ENCODE measurements around the gene KLF16.

The KLF16 gene

DNA sequence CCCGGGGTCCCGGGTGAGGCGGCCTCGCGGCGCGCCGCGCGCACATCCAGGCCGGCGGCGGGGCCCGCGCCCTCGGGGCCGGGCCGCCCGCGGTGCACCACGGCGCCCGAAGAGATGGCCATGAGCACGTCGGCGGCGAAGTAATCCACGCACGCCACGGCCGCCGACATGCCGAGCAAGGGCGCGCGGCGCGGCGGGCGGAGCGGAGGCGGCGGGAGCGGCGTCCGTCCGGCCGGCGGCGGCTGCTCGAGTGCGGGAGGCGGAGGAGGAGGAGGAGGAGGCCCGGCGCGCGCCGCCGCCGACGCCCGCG, at the start of gene KLF16:
Gene KLF16 (minus strand): TSS at position 252 of the 310 bp plus-strand sequence. CDS start 82 bp downstream, at position 170.
- no peak for DNase-seq (ENCODE audit: low read depth)
- peak within 1 kb of the TSS; percentile 83 for H3K4me3 ChIP-seq (ENCODE audit: control insufficient read depth, low read depth, low read length)
- TF ChIP-seq, protein P1, sequence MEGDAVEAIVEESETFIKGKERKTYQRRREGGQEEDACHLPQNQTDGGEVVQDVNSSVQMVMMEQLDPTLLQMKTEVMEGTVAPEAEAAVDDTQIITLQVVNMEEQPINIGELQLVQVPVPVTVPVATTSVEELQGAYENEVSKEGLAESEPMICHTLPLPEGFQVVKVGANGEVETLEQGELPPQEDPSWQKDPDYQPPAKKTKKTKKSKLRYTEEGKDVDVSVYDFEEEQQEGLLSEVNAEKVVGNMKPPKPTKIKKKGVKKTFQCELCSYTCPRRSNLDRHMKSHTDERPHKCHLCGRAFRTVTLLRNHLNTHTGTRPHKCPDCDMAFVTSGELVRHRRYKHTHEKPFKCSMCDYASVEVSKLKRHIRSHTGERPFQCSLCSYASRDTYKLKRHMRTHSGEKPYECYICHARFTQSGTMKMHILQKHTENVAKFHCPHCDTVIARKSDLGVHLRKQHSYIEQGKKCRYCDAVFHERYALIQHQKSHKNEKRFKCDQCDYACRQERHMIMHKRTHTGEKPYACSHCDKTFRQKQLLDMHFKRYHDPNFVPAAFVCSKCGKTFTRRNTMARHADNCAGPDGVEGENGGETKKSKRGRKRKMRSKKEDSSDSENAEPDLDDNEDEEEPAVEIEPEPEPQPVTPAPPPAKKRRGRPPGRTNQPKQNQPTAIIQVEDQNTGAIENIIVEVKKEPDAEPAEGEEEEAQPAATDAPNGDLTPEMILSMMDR (conservative IDR thresholded peaks at IDR 0.05; ENCODE audit: control insufficient read depth, insufficient read depth, low read depth, low read length) = no peak

DNA sequence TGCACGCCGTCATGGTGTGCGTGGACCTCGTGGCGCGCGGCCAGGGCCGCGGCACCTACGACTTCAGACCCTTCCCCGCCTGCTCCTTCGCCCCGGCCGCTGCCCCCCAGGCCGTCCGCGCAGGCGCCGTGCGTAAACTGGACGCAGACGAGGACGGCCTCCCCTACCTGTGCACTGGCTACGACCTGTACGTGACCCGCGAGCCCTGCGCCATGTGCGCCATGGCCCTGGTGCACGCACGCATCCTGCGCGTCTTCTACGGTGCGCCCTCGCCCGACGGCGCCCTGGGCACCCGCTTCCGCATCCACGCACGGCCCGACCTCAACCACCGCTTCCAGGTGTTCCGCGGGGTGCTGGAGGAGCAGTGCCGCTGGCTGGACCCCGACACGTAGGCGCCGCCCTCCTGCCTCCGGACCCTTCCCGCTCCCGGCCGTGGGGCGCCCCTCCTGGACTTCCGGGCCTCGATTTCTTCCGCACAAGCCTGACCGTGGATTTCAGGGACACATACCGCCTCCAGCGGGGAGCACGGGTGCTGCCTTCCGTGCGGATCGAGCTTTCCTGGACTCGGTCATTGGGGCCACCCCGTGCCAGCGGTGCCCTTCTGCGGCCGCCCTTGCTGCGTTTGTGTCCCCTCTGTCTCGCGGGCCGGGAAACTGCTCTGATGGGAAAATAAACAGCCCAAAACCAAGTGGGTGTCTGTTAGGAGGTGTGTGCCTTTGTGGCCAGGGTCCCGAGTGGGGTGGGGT, 49.6 kb upstream of the KLF16 start:
- H3K4me3 ChIP-seq (ENCODE audit: control insufficient read depth, low read depth, low read length) = no peak overlapping the region
- no peak for DNase-seq (ENCODE audit: low read depth)
- TF ChIP-seq, protein P1 (conservative IDR thresholded peaks at IDR 0.05; ENCODE audit: control insufficient read depth, insufficient read depth, low read depth, low read length) = no peak

DNA sequence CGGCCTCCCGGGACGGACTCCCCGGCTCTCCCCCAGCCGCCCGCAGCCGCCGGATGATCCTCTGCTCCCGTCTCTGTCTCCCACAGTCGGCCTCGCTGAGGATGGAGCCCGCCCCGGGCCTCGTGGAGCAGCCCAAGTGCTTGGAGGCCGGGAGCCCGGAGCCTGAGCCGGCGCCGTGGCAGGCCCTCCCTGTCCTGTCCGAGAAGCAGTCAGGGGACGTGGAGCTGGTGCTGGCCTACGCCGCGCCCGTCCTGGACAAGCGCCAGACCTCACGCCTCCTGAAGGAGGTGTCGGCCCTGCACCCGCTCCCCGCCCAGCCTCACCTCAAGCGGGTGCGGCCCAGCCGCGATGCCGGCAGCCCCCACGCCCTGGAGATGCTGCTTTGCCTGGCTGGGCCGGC, 48.6 kb upstream of the KLF16 start:
- no peak for DNase-seq (ENCODE audit: low read depth)
- TF ChIP-seq, protein P1 (conservative IDR thresholded peaks at IDR 0.05; ENCODE audit: control insufficient read depth, insufficient read depth, low read depth, low read length) = no peak
- no peak overlapping the region for H3K4me3 ChIP-seq (ENCODE audit: control insufficient read depth, low read depth, low read length)

DNA sequence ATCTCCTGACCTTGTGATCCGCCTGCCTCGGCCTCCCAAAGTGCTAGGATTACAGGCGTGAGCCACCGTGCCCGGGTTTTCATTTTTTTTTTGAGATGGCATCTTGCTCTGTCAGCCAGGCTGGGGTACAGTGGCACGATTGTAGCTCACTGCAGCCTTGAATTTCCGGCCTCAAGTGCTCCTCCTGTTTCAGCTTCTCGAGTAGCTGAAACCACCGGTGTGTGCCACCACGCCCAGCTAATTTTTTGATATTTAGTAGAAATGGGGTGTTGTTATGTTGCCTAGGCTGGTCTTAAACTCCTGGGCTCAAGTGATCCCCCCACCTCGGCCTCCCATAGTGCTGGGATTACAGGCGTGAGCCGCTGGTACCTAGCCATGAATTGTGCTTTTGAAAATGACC, 47.7 kb upstream of the KLF16 start:
- DNase-seq (ENCODE audit: low read depth) = no peak
- H3K4me3 ChIP-seq (ENCODE audit: control insufficient read depth, low read depth, low read length) = no peak overlapping the region
- TF ChIP-seq, protein P1 (conservative IDR thresholded peaks at IDR 0.05; ENCODE audit: control insufficient read depth, insufficient read depth, low read depth, low read length) = no peak

DNA sequence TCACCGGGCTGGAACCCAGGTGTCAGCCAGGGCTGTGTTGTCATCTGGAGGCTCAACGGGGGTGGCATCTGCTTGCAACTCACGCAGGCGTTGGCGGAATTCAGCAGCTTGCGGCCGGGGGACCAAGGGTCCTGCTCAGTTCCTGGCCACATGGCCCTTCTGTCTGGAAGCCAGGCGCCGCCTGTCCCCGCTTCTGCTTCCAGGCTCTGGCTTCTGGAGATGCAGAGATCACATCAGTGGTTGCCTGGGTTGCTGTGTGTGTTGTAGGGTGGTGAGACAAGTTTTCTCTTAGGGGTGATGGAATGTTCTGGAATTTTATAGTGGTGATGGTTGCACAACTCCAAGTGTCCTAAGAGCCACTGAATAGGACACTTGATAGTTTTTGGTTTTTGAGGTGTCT, 46.8 kb upstream of the KLF16 start:
- TF ChIP-seq, protein P1 (conservative IDR thresholded peaks at IDR 0.05; ENCODE audit: control insufficient read depth, insufficient read depth, low read depth, low read length) = no peak
- H3K4me3 ChIP-seq (ENCODE audit: control insufficient read depth, low read depth, low read length) = no peak overlapping the region
- peak; percentile 44 for DNase-seq (ENCODE audit: low read depth)

DNA sequence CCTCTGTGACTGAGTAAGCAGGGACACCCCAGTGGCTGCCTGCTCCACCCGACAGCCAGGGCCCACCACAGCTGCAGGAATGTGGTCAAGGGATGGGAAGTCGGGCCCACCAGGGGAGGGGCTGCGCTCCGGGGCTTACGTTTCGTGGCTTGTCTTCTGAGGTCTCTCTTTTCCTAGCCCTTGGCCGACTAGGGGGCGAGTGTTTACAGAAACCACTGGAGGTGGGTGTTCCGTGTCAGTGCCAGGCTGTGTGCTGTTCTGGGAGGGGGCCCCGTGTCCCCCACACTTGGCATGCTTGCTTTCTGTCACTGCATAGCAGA, 46.3 kb upstream of the KLF16 start:
- H3K4me3 ChIP-seq (ENCODE audit: control insufficient read depth, low read depth, low read length) = no peak overlapping the region
- TF ChIP-seq, protein P1 (conservative IDR thresholded peaks at IDR 0.05; ENCODE audit: control insufficient read depth, insufficient read depth, low read depth, low read length) = no peak
- DNase-seq (ENCODE audit: low read depth) = no peak

DNA sequence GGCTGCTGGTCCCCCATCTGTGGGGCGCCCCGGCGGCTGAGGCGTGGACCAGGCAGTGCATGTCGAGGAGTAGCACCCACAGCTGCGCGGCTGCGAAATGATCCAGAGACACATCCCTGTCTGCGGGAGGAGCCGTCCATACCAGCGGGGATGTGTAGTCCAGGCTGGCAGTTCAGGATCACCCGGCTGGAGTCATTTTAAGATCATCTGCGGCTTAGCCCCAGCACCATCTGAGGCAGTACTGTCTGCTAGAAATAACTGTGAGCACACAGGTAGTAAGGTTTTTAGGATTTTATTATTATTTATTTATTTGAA, 44.9 kb upstream of the KLF16 start:
- DNase-seq (ENCODE audit: low read depth) = no peak
- no peak overlapping the region for H3K4me3 ChIP-seq (ENCODE audit: control insufficient read depth, low read depth, low read length)
- TF ChIP-seq, protein P1 (conservative IDR thresholded peaks at IDR 0.05; ENCODE audit: control insufficient read depth, insufficient read depth, low read depth, low read length) = no peak

Measured in fibroblast of mammary gland (primary cell).